Activated T-helper 17 cell treated with anti-CD3 and anti-CD28 coated beads, Interleukin-2, amount 50 U/mL, for 72 hours (primary cell): ENCODE data around the gene HIVEP2. TPM values are rescaled to one million over a fixed set of nuclear protein-coding genes. Genes with fewer than 3 reads are reported as not detected.

ENCODE experiments used
- ATAC-seq: fragments of 150-1000 bp; cut with Tn5 transposase; replicated peaks from 2 replicates; pipeline ENCODE4 v1.10.0; 2021; ENCODE audit warnings: mild to moderate bottlenecking, moderate library complexity
- H3K27ac Mint-ChIP-seq: one replicate; pipeline ENCODE4 v1.8.0; 2022; ENCODE audit warnings: mixed read lengths
- H3K27me3 Mint-ChIP-seq: one replicate; pipeline ENCODE4 v1.8.0; 2022; ENCODE audit warnings: mixed read lengths
- H3K36me3 Mint-ChIP-seq: one replicate; pipeline ENCODE4 v1.8.0; 2022; ENCODE audit warnings: low read depth, mild to moderate bottlenecking, mixed read lengths
- H3K4me1 Mint-ChIP-seq: one replicate; pipeline ENCODE4 v1.8.0; 2022; ENCODE audit warnings: mixed read lengths
- H3K4me3 Mint-ChIP-seq: one replicate; pipeline ENCODE4 v1.8.0; 2022; ENCODE audit warnings: mild to moderate bottlenecking, mixed read lengths
- H3K9me3 Mint-ChIP-seq: one replicate; pipeline ENCODE4 v1.8.0; 2022; ENCODE audit warnings: mixed read lengths
- total RNA-seq, 2 donors: library from RNA; stranded (reverse); gene quantifications; one replicate each; pipeline ENCODE4 v1.2.3, GENCODE V29; 2022

Gene HIVEP2
- total RNA-seq, 2 donors from 2014 or later = 33.0 to 53.5 TPM

DNA sequence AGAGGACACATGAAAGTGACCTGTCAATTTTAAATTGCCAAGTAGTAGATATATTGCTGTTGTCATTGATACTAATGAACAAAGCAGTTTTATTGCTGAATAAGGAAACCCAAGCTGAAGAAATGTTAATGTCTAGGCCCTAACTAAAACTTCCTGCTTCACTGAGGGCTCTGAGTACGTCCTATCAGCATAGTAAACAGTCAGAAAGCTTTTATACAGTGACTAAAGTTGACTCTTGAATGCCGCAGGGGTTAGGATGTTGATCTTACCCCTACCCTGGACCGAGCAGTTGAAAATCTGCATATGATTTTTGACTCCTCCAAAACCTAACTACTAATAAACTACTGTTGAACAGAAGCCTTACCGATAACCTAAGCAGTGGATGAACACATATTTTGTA lies 149.0 kb downstream of the HIVEP2 start:
- ATAC-seq = no peak
- no peaks in the 10 kb centered on the region for H3K9me3 Mint-ChIP-seq
- H3K4me1 Mint-ChIP-seq = peaks cover 41% of the 10 kb centered on the region
- peaks cover 56% of the 10 kb centered on the region for H3K36me3 Mint-ChIP-seq
- peak overlapping the region; percentile 24 for H3K4me3 Mint-ChIP-seq
- H3K27ac Mint-ChIP-seq = peak overlapping the region; percentile 31
- no peaks in the 10 kb centered on the region for H3K27me3 Mint-ChIP-seq

DNA sequence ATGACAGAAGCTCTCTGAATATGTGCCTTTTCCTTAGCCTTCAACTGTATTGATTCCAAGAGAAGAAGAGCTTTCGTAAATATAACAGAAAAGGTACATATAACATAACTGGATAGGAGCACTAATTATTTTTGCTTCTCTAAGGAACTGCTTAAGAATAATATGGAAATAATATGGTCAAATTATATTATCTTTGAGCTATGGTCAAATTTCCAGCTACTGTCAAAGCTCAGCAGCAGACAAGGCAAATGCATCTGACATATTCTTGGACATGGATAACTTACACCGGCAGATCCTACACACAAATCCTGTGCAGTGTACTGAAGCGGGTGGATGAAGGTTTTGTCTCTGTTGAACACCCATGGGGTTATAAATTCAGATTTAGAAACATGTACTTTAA lies 150.6 kb downstream of the HIVEP2 start:
- peaks cover 41% of the 10 kb centered on the region for H3K4me1 Mint-ChIP-seq
- no peaks in the 10 kb centered on the region for H3K27me3 Mint-ChIP-seq
- H3K36me3 Mint-ChIP-seq = peaks cover 50% of the 10 kb centered on the region
- no peak for ATAC-seq
- no peak overlapping the region for H3K27ac Mint-ChIP-seq
- no peak overlapping the region for H3K4me3 Mint-ChIP-seq
- no peaks in the 10 kb centered on the region for H3K9me3 Mint-ChIP-seq

DNA sequence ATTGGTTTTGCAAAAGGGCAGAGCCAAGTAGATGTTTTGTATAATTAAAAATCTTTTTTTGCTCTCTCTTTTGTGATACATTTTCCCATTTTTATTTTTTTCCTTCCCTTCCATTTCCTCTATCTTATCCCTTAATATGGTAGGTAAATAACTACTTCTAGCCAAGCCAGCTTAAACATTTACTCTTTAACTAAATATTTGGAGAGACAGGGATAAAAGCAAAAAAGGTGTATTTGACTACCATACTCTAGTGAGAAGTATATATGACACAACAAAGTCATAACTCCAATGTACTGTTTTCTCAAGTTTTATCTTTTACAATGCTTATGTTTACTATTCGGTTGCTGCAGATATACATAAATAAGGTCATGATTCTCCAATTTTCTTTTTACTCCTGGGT lies 154.7 kb downstream of the HIVEP2 start:
- peaks cover 53% of the 10 kb centered on the region for H3K4me1 Mint-ChIP-seq
- no peak overlapping the region for H3K4me3 Mint-ChIP-seq
- H3K27ac Mint-ChIP-seq = no peak overlapping the region
- H3K9me3 Mint-ChIP-seq = no peaks in the 10 kb centered on the region
- ATAC-seq = no peak
- H3K36me3 Mint-ChIP-seq = peaks cover 65% of the 10 kb centered on the region
- no peaks in the 10 kb centered on the region for H3K27me3 Mint-ChIP-seq

DNA sequence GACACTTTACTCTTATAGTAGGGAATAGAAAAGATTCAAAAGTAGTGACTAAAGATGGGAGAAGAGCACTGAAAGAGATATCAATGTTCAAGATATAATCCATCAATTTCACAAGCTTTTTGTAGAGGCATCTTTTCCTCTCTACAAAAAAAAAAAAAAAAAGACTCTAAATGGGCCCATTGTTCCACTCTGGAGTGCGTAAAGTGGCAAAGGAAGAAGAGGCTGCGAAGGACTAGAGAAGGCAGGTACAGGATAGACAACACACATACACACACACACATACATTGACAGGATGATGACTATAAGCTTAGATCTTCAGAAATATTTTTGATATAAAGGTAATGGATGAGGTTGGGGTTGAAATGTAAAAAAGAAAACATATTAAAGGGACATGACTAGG lies 157.6 kb downstream of the HIVEP2 start:
- Mint-ChIP-seq H3K9me3 (no peaks in the 10 kb centered on the region), H3K27me3 (no peaks in the 10 kb centered on the region), H3K4me1 (peaks cover 48% of the 10 kb centered on the region), H3K27ac (peak overlapping the region; percentile 27), H3K4me3 (no peak overlapping the region), H3K36me3 (peaks cover 59% of the 10 kb centered on the region)
- no peak for ATAC-seq

DNA sequence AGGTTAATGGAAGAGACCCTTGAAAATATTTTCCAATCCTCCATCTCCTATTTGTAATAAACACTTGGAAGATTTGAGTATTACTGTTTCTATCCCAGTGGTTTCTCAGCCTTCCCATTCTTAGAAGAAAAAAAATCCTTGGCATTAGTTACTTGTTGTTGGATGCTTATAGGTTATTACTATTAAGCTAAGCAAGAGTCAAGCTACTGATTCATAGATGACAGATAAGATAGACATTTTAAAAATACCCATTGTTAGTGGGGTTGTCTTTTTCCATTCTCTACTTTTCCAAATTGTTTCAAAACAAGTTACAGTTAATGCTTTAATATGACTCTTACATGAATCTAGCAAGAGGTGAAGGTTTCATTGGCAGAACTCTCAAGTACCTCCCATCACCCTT lies 158.5 kb downstream of the HIVEP2 start:
- peaks cover 59% of the 10 kb centered on the region for H3K36me3 Mint-ChIP-seq
- no peaks in the 10 kb centered on the region for H3K9me3 Mint-ChIP-seq
- peaks cover 41% of the 10 kb centered on the region for H3K4me1 Mint-ChIP-seq
- H3K27ac Mint-ChIP-seq = peak overlapping the region; percentile 60
- H3K27me3 Mint-ChIP-seq = no peaks in the 10 kb centered on the region
- no peak for ATAC-seq
- H3K4me3 Mint-ChIP-seq = no peak overlapping the region

DNA sequence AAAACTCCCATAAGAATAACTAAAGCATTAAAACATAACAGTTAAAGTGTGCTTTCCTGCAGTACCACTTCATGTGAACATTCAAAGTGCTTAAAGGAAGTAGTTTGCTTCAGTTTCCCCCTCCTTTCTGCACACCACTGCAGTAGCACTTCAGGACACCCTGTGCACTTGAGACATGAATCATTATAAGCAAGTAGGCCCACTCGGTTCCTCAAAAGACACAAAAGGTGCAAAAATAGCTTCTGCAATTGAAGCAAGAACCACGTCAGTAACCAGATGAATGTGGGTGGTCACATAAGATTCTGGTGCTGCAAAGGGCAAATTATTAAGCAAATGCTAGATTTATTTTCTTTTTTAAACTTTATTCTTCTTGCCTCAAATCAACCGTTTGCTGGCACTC lies 160.6 kb downstream of the HIVEP2 start:
- H3K4me1 Mint-ChIP-seq = peaks cover 47% of the 10 kb centered on the region
- ATAC-seq = peak; percentile 64
- peaks cover 70% of the 10 kb centered on the region for H3K36me3 Mint-ChIP-seq
- H3K4me3 Mint-ChIP-seq = peak overlapping the region; percentile 15
- no peaks in the 10 kb centered on the region for H3K9me3 Mint-ChIP-seq
- H3K27ac Mint-ChIP-seq = peak overlapping the region; percentile 18
- no peaks in the 10 kb centered on the region for H3K27me3 Mint-ChIP-seq

DNA sequence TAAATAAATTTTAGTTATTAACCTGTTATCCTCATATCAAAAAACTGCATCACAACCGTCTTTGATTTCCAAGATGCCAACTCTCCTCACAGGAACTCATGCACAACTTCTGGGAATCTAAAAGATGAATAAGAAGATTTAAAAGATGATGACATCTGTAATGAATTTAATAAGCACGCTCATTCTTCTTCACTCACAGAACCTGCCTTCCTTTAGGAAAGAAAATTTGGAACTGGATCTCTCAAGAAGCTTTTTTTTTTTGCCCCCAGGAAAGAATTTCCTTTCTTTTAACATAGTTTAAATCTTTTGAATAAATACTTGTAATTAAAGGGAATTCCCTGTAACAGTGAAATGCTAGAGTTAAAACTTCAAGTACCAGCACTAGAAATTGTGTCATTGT lies 161.5 kb downstream of the HIVEP2 start:
- H3K27me3 Mint-ChIP-seq = no peaks in the 10 kb centered on the region
- ATAC-seq = no peak
- H3K4me1 Mint-ChIP-seq = peaks cover 42% of the 10 kb centered on the region
- peak overlapping the region; percentile 15 for H3K4me3 Mint-ChIP-seq
- H3K27ac Mint-ChIP-seq = peak overlapping the region; percentile 18
- H3K9me3 Mint-ChIP-seq = no peaks in the 10 kb centered on the region
- H3K36me3 Mint-ChIP-seq = peaks cover 70% of the 10 kb centered on the region

DNA sequence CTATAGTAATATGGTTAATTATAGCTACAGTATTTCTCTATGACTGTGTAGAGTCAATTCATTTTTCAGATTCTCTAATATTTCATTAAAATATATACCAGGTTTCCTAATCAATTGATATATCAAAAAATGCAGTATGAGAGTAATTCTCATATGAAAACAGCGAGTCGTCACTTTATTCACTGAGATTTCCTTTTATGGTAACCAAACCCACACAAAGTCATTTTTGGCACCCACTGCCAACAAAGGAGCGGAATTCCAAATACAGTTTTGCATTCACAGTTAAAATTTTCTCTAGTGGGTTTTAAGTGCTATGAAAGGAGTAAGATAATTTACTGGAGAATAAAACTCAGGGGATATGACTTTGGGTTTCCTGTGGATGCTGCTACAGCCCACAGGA lies 163.8 kb downstream of the HIVEP2 start:
- Mint-ChIP-seq H3K36me3 (peaks cover 63% of the 10 kb centered on the region), H3K27me3 (no peaks in the 10 kb centered on the region), H3K27ac (peak overlapping the region; percentile 55), H3K4me1 (peaks cover 26% of the 10 kb centered on the region), H3K9me3 (no peaks in the 10 kb centered on the region), H3K4me3 (peak overlapping the region; percentile 48)
- ATAC-seq = no peak

DNA sequence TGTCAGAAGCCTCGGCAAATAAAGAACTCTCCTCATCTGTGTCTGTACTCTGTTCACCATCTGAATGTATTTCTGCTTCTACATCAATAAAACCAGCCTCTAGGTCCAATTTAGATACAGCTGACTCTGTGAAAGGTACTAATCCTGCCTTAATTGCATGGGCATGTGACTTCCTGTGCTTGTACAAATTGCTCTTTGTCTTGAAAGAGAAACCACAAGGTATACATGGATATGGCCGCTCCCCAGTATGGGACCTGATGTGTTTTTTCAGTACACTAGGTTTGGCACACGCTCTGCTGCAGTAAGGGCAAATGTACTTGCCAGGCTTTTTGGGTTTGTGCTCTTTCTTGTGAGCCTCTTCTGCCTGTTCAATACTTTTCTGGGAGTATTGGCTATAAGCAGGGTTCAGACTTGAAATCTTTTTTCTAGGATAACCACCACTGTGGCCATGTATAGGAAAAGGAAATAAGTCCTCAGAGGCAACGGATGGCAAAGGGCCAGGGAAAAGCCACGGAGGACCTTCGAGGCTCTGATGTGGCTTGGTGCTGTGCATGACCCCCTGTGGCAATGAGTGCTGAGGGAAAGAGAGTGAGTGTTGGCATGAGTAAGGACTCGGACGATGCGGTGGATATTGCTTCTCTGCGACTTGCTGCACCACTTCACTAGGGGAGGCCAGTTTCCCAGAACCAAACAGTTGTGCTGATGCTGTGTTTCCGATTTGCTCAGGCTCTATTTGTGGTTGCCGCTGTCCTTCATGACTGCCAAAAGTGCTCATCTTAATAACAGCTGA lies 170.9 kb downstream of the HIVEP2 start:
- peak overlapping the region; percentile 80 for H3K4me3 Mint-ChIP-seq
- H3K36me3 Mint-ChIP-seq = peaks cover 73% of the 10 kb centered on the region
- H3K27me3 Mint-ChIP-seq = no peaks in the 10 kb centered on the region
- ATAC-seq = peak; percentile 76
- peak overlapping the region; percentile 88 for H3K27ac Mint-ChIP-seq
- H3K9me3 Mint-ChIP-seq = no peaks in the 10 kb centered on the region
- peaks cover 34% of the 10 kb centered on the region for H3K4me1 Mint-ChIP-seq

DNA sequence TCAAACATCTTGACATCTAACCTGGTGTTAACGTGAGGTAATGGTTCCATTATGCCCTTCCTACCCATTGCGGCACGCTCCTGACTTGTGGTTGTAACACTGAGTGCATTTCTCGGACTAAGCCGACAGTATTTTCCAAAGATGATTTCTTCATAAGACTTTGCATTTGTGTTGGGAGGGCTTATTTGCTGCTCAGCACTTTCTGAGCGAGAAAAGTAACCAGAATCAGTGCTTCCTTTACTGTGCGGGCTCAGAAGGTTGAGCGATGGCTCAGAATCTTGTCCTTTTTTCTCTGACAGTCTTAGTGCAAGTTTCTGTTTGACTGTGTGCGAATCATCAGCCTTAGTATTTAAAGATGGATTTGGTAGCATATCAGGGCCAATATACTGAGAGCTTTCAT lies 171.7 kb downstream of the HIVEP2 start:
- Mint-ChIP-seq H3K4me1 (peaks cover 34% of the 10 kb centered on the region), H3K9me3 (no peaks in the 10 kb centered on the region), H3K27ac (peak overlapping the region; percentile 88), H3K4me3 (peak overlapping the region; percentile 80), H3K36me3 (peaks cover 78% of the 10 kb centered on the region), H3K27me3 (no peaks in the 10 kb centered on the region)
- ATAC-seq = peak; percentile 82

DNA sequence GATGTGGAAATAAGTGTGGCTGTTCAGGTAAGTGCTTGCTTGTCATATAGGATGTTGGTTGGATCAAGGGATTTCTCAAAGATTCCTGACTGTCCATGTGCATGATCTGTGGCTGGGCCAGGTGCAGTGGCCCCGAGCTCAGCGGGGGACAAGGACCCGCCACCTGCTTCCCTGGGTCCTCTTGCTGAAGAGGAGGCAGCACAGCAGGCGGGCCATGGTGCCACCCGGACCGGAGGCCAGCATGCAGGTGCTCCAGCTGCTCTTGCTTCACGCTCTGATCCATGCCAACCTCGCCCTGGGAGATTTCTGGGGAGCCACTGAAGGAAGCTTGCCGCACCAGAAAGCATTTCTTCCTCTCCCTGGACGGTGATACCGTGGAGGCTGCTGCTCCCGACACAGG lies 173.8 kb downstream of the HIVEP2 start:
- H3K27ac Mint-ChIP-seq = peak overlapping the region; percentile 88
- H3K27me3 Mint-ChIP-seq = no peaks in the 10 kb centered on the region
- H3K9me3 Mint-ChIP-seq = no peaks in the 10 kb centered on the region
- no peak for ATAC-seq
- H3K36me3 Mint-ChIP-seq = peaks cover 91% of the 10 kb centered on the region
- peaks cover 38% of the 10 kb centered on the region for H3K4me1 Mint-ChIP-seq
- H3K4me3 Mint-ChIP-seq = no peak overlapping the region

DNA sequence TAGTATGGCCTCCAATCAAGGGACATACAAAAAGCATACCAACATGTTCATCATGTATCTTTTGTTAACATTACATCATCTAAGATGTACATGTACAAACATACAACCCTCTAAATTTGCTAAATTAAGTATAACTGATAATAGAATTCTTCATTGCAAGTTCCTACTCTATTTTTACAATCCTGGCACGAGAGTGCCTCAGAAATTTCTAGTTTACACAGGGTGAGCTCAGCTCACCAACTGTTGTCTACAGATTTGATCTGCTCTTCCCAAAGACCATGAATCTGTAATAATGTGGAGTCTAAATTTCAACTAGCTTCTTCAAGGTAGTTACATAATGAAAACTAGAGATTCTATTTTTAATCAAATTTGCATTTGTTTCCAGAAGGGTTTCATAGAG lies 179.7 kb downstream of the HIVEP2 start:
- Mint-ChIP-seq H3K9me3 (no peaks in the 10 kb centered on the region), H3K4me1 (peaks cover 20% of the 10 kb centered on the region), H3K36me3 (peaks cover 100% of the 10 kb centered on the region), H3K27me3 (no peaks in the 10 kb centered on the region), H3K4me3 (no peak overlapping the region), H3K27ac (no peak overlapping the region)
- no peak for ATAC-seq

DNA sequence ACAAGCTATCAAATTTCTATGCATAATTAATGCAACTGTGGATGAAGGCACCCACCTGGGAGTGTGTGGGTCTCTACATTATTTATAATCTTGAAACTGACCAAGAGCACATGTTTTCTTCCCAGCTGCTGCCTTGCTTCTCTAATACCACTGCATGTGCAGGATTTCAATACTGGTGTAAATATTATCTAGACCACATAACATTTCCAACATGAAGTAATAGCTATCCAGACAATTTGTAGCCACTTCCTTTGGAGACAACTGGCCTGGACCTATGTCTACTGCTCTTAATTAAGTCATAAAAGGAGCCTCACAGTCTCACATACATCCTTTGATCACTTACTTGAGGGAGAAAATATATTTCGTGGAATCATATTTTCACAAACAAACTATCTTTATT lies 180.7 kb downstream of the HIVEP2 start:
- Mint-ChIP-seq H3K27ac (no peak overlapping the region), H3K27me3 (no peaks in the 10 kb centered on the region), H3K4me1 (peaks cover 22% of the 10 kb centered on the region), H3K36me3 (peaks cover 100% of the 10 kb centered on the region), H3K4me3 (no peak overlapping the region), H3K9me3 (no peaks in the 10 kb centered on the region)
- ATAC-seq = no peak

DNA sequence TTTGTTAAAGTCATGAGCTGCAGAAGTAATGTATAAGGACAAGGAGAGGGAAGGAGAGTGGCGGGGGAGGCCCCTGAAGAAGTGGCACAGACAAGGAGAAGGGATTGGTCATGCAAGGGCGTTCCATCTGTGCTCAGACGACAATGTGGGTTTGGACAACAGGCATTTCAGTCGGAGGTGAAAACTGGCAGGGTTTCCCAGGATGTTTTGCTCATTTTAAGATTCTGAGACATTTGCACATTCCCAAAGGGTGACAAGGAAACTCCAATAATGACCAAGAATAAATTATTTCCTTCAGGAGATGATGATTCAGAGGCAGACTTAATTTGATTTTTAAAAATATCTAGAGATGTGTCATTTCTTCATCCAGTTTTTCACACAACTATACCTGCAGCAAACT lies 181.8 kb downstream of the HIVEP2 start:
- peaks cover 22% of the 10 kb centered on the region for H3K4me1 Mint-ChIP-seq
- ATAC-seq = no peak
- H3K27ac Mint-ChIP-seq = peak overlapping the region; percentile 81
- peaks cover 100% of the 10 kb centered on the region for H3K36me3 Mint-ChIP-seq
- H3K9me3 Mint-ChIP-seq = no peaks in the 10 kb centered on the region
- no peak overlapping the region for H3K4me3 Mint-ChIP-seq
- no peaks in the 10 kb centered on the region for H3K27me3 Mint-ChIP-seq

DNA sequence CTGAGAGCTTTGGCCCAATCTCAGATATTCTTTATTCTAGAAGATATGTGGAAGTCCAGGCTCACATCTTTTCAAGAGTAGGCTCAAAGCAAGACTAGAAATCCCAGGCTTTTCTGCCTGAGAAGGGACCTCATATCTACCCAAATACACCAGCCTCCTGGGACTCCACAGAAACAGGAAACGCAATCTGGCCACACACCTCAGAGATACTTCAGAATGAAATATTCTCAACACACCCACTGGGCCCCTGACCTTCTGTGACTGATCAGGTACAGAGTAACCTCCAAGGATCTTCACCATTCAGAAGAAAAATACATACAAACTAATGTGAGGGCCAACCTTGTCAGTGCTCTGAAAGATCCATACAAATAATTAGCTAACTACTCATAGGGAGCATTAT lies 183.2 kb downstream of the HIVEP2 start:
- ATAC-seq = peak; percentile 42
- Mint-ChIP-seq H3K4me1 (peaks cover 26% of the 10 kb centered on the region), H3K36me3 (peaks cover 100% of the 10 kb centered on the region), H3K9me3 (no peaks in the 10 kb centered on the region), H3K4me3 (no peak overlapping the region), H3K27me3 (no peaks in the 10 kb centered on the region), H3K27ac (peak overlapping the region; percentile 81)
